ENCODE results near the gene FLT3. TPM values are rescaled to one million over a fixed set of nuclear protein-coding genes. Genes with fewer than 3 reads are reported as not detected.

FLT3 gene
- total and polyA plus RNA-seq, 2 of the 13 experiments (the other 11 are each of a cell fraction or from before 2014, with no cell fraction given): not detected

GRCh38 chr13:28071424-28071823, 29.0 kb downstream of the FLT3 start:
- in situ Hi-C loops (cut with HindIII; ENCODE audit: extremely low pct_ligation_motif_present, low pct_unique_long_range_greater_than_20kb) (loop anchor here (25.0 kb wide), 1 partner anchor 566 kb away; no protein-coding TSS in a partner anchor), intact Hi-C loops (cut with micrococcal nuclease; ENCODE audit: unreplicated experiment) (no loop called here)
- Histone ChIP-seq H3K79me2 (ENCODE audit: insufficient read depth, low read length) (no peaks in the 10 kb centered on the region), H3K4me3 (replicated peaks in 1 of 3; ENCODE audit: insufficient read depth in 1 of 3, low read depth in 2 of 3, low read length in 3 of 3) (no peak overlapping the region), H4K20me1 (ENCODE audit: insufficient read depth, low read length) (no peaks in the 10 kb centered on the region), H2AFZ (ENCODE audit: low read length) (no peak overlapping the region), H3K9ac (ENCODE audit: insufficient read depth, low read depth, low read length) (no peak overlapping the region), H3K4me2 (ENCODE audit: low read depth, low read length) (no peak overlapping the region), H3K27me3 (ENCODE audit: control insufficient read depth in 1 of 2, insufficient read depth in 2 of 2, low read length in 2 of 2) (peaks cover 0 to 3% of the 10 kb centered on the region in 2 experiments; a peak in 1 of 5 replicates), H3K36me3 (replicated peaks in 1 of 2; ENCODE audit: control insufficient read depth in 1 of 2, insufficient read depth in 2 of 2, low read length in 2 of 2) (no peaks in the 10 kb centered on the region), H3K27ac (ENCODE audit: extremely low read length, insufficient read depth, low read length) (no peak overlapping the region), H3K9me3 (ENCODE audit: low read length) (no peaks in the 10 kb centered on the region), H3K4me1 (ENCODE audit: insufficient read depth, low read length) (no peaks in the 10 kb centered on the region)
- CTCF ChIA-PET (ENCODE audit: low intra/inter-chr PET ratio, low total read pairs): no interaction called here
- ATAC-seq (no peak), DNase-seq (ENCODE audit: low spot score) (no peak), FAIRE-seq (no peak)
- 23% methylated on average over 4 of the region's 4 CpGs for WGBS (ENCODE audit: low lambda C conversion rate)
- POLR2A ChIA-PET: no interaction called here
- BruUV-seq (replicated peaks): no TSS peak
- TF ChIP-seq CBFB (CRISPR knock-in tag; IDR thresholded peaks at IDR 0.05): no peak
- no peak for TF ChIP-seq SRF (IDR thresholded peaks at IDR 0.05; ENCODE audit: low read depth, low read length)
- no peak for TF ChIP-seq ATF7 (IDR thresholded peaks at IDR 0.05)
- TF ChIP-seq ATF7 (CRISPR knock-in tag; IDR thresholded peaks at IDR 0.05): no peak
- TF ChIP-seq LCORL (IDR thresholded peaks at IDR 0.05): no peak
- no peak for TF ChIP-seq LCORL (CRISPR knock-in tag; IDR thresholded peaks at IDR 0.05)
- TF ChIP-seq GMEB1 (CRISPR knock-in tag; IDR thresholded peaks at IDR 0.05; ENCODE audit: borderline replicate concordance): no peak
- TF ChIP-seq ZSCAN25 (CRISPR knock-in tag; IDR thresholded peaks at IDR 0.05): no peak
- TF ChIP-seq ZFX (CRISPR knock-in tag; IDR thresholded peaks at IDR 0.05; ENCODE audit: low read depth): no peak
- TF ChIP-seq DPF2 (CRISPR knock-in tag; IDR thresholded peaks at IDR 0.05; ENCODE audit: borderline replicate concordance, low read depth): no peak
- no peak for TF ChIP-seq ZNF513 (CRISPR knock-in tag; conservative IDR thresholded peaks at IDR 0.05)
- TF ChIP-seq MXD3 (CRISPR knock-in tag; IDR thresholded peaks at IDR 0.05): no peak
- no peak for TF ChIP-seq ATM (IDR thresholded peaks at IDR 0.05; ENCODE audit: borderline replicate concordance)
- no peak for TF ChIP-seq RERE (CRISPR knock-in tag; IDR thresholded peaks at IDR 0.05; ENCODE audit: low read depth)
